T47D (cell line): ENCODE results near the gene LMAN1L.

Experiments
- DNase-seq, 2 experiments: peaks; one replicate each; pipeline versions ENCODE4 v3.0.0 to v3.0.0-alpha.2; 2011 to 2012; ENCODE audit warnings: low read depth in 1 of 2, low spot score in 1 of 2
- JUND ChIP-seq: IDR thresholded peaks from 2 replicates; pipeline ENCODE4 v1.6.1; 2012; ENCODE audit warnings: low read depth
- in situ Hi-C: cut with HindIII; loops from 2 replicates; pipeline ENCODE4 v1.10.0; 2016; ENCODE audit warnings: low sequenced_read_pairs, low pct_unique_long_range_greater_than_20kb

Gene LMAN1L

DNA sequence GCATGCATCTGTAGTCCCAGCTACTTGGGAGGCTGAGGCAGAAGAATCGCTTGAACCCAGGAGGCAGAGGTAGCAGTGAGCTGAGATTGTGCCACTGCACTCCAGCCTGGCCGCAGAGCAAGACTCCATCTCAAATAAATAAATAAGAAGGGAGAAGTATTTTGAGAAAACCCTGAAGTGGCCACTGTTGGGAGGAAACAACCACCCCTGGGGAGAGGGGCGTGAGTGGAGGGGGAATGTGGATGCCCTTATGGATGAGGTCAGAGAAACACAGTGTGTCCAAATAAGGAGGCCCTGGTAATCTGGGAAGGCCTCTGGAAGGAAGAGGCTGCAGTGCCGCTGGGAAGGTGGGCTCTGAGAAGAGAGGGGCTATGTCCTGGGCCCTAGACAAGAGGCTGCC is 9.6 kb downstream of the LMAN1L start:
- in situ Hi-C loops: no loop called here
- no peak for DNase-seq

GRCh38 chr15:74823324-74823723 is 10.7 kb downstream of the LMAN1L start:
- in situ Hi-C loops: no loop called here

More for the DNA sequence above, 9.6 kb downstream of the LMAN1L start:
- TF ChIP-seq JUND: no peak

GRCh38 chr15:74824976-74825375 is 12.3 kb downstream of the LMAN1L start:
- in situ Hi-C loops: no loop called here

More at GRCh38 chr15:74823324-74823723, 10.7 kb downstream of the LMAN1L start:
- no peak for DNase-seq
- no peak for TF ChIP-seq JUND

DNA sequence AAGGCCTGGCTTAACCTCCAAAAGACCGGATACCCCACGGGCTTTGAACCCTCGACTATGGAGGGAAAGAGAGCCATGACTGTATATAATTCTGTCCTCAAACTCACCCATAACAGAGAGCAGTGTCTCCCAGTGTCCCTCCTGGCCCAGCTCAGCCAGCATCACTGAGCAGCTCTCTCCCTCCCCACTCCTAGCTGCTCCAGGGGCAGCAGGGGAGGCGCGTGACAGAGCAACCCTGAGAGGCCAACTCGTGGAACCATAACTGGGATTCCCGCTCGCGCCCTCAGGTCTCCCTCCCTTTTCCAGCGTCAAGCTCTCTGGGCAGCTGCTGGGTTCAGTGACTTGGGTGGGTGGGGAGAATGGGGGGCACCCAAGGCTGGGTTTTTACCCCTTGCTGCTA is 13.2 kb downstream of the LMAN1L start:
- in situ Hi-C loops: no loop called here
- DNase-seq: no peak
- no peak for TF ChIP-seq JUND

More at GRCh38 chr15:74824976-74825375, 12.3 kb downstream of the LMAN1L start:
- no peak for TF ChIP-seq JUND
- no peak for DNase-seq

- no peak for TF ChIP-seq JUND
- in situ Hi-C loops: no loop called here
- DNase-seq: peak; percentile 56 to 70
Measured at GRCh38 chr15:74826364-74826819, 13.8 kb downstream of the LMAN1L start, which contains the start of gene CPLX3. TSS of gene CPLX3 (plus strand) at chr15:74826627. CDS start at chr15:74826704, 77 bp downstream.

- in situ Hi-C loops: no loop called here
- TF ChIP-seq JUND: no peak
- DNase-seq: no peak
Measured at GRCh38 chr15:74826921-74827320, 14.3 kb downstream of the LMAN1L start.

DNA sequence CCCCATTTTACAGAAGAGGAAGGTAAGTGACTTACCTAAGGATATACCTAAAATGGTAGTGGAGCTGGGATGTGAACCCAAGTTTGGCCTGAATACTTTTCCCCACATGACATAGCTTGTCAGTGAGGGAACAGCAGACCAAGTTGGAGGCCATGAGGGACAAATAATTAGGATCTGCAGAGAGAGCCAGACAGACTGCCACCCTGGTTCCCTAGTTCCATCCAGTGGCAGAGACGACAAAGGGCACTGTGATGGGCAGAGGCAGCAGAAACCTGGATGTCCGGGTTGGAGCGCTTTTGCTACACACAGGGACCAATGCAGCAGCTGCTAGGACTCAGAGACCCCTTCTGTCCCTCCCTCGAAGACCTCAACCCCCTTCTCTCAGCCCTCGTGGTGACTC is 15.0 kb downstream of the LMAN1L start:
- peak in 1 of 2 experiments; percentile 51 for DNase-seq
- no peak for TF ChIP-seq JUND
- in situ Hi-C loops: no loop called here

- peak; percentile 77 to 89 for DNase-seq
- in situ Hi-C loops: no loop called here
Measured at GRCh38 chr15:74828835-74829234, 16.2 kb downstream of the LMAN1L start.

GRCh38 chr15:74829486-74829885 is 16.9 kb downstream of the LMAN1L start:
- in situ Hi-C loops: no loop called here
- TF ChIP-seq JUND: no peak
- no peak for DNase-seq

More at GRCh38 chr15:74828835-74829234, 16.2 kb downstream of the LMAN1L start:
- TF ChIP-seq JUND: peak; percentile 27; the same call in 1 of the 2 replicates

- TF ChIP-seq JUND: no peak
- DNase-seq: no peak
- in situ Hi-C loops: no loop called here
Measured at GRCh38 chr15:74829991-74830390, 17.4 kb downstream of the LMAN1L start.

DNA sequence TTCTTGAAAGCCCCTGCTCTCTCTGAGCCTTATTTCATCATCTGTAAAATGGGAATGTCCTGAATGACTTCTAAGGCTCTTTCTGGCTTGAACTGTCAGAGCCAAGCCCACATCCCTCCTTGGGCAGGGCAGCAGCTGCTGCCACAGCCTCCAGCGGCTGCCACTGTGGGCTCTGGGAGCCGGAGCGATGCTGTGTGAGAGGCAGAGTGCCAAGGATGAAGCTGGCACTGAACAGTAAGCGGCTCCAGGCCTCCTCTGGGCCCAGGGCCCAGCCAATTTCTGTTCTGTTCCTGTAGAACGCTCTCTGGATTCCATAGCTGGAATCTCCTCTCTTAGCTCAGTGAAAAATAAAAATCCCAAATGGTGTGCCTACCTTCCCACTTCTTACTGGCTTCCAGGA is 18.2 kb downstream of the LMAN1L start:
- in situ Hi-C loops: no loop called here
- DNase-seq: no peak
- TF ChIP-seq JUND: no peak

GRCh38 chr15:74831813-74832495 is 19.3 kb downstream of the LMAN1L start:
- no peak for TF ChIP-seq JUND
- no peak for DNase-seq
- in situ Hi-C loops: no loop called here

DNA sequence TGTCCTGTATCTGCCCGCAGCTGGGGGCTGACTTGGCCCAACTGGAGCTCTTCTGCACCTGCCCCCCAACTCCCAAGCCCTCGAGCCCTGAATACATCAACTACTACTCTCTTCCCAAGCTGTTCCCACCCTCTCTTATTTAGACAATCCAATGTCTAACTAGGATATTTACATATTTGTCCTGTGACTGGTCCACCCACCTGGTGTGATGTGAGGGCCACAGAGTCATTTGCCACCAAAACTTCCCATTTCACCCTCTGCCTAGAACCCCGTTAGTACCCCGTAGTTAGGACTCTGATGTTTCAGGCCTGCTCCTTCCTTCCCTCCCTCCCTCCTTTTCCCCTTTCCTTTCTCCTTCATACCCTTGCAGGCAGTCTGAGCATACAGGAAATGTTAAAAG is 20.2 kb downstream of the LMAN1L start:
- no peak for TF ChIP-seq JUND
- in situ Hi-C loops: no loop called here
- DNase-seq: no peak
